H9 (cell line): ENCODE data around the gene RBFA. TPM values are rescaled to one million over a fixed set of nuclear protein-coding genes. Genes with fewer than 3 reads are reported as not detected.

ENCODE experiments used
- DNase-seq: peaks from one replicate; pipeline ENCODE4 v3.0.0-alpha.2; 2017
- H2AFZ ChIP-seq: one replicate; pipeline ENCODE4 v1.6.1; 2013; ENCODE audit warnings: mild to moderate bottlenecking, low read length, control low read depth, moderate library complexity
- H2AK5ac ChIP-seq: 2 replicates; pipeline ENCODE4 v1.6.1; 2013; ENCODE audit warnings: low read length, control low read depth, mixed read lengths; ENCODE audit not compliant: insufficient read length
- H2BK120ac ChIP-seq: one replicate; pipeline ENCODE4 v1.6.1; 2013; ENCODE audit warnings: low read depth, mild to moderate bottlenecking, low read length, control low read depth, inconsistent platforms; ENCODE audit not compliant: poor library complexity, severe bottlenecking
- H2BK12ac ChIP-seq: 2 replicates; pipeline ENCODE4 v1.6.1; 2013; ENCODE audit warnings: low read length, control low read depth, mixed read lengths, low read depth; ENCODE audit not compliant: insufficient read length
- H2BK15ac ChIP-seq: 2 replicates; pipeline ENCODE4 v1.6.1; 2013; ENCODE audit warnings: low read depth, low read length, control low read depth
- H2BK20ac ChIP-seq: one replicate; pipeline ENCODE4 v1.6.1; 2013; ENCODE audit warnings: low read depth, mild to moderate bottlenecking, low read length, control low read depth, inconsistent platforms; ENCODE audit not compliant: poor library complexity, severe bottlenecking
- H2BK5ac ChIP-seq: 2 replicates; pipeline ENCODE4 v1.6.1; 2013; ENCODE audit warnings: low read length, control low read depth, mixed read lengths; ENCODE audit not compliant: insufficient read length
- H3K14ac ChIP-seq: 2 replicates; pipeline ENCODE4 v1.6.1; 2013; ENCODE audit warnings: low read length, control low read depth; ENCODE audit not compliant: insufficient read depth
- H3K18ac ChIP-seq: 2 replicates; pipeline ENCODE4 v1.6.1; 2013; ENCODE audit warnings: low read depth, mild to moderate bottlenecking, mixed read lengths, low read length, control low read depth; ENCODE audit not compliant: insufficient read length
- H3K23ac ChIP-seq: 2 replicates; pipeline ENCODE4 v1.6.1; 2013; ENCODE audit warnings: low read length, control low read depth, mixed read lengths, low read depth; ENCODE audit not compliant: insufficient read length
- H3K23me2 ChIP-seq: 2 replicates; pipeline ENCODE4 v1.6.1; 2013; ENCODE audit warnings: low read depth, mild to moderate bottlenecking, mixed read lengths, low read length, control low read depth; ENCODE audit not compliant: insufficient read length, poor library complexity, severe bottlenecking
- H3K27ac ChIP-seq: 2 replicates; pipeline ENCODE4 v1.5.1; 2013; ENCODE audit warnings: low read length, control low read depth, mixed read lengths, low read depth; ENCODE audit not compliant: insufficient read length
- H3K27me3 ChIP-seq: 2 replicates; pipeline ENCODE4 v1.6.1; 2013; ENCODE audit warnings: low read length, control low read depth, inconsistent platforms; ENCODE audit not compliant: insufficient read depth
- H3K4ac ChIP-seq: 2 replicates; pipeline ENCODE4 v1.6.1; 2013; ENCODE audit warnings: low read depth, mild to moderate bottlenecking, control low read depth, inconsistent platforms, low read length, moderate library complexity
- H3K4me1 ChIP-seq: 2 replicates; pipeline ENCODE4 v1.6.1; 2013; ENCODE audit warnings: low read length, control low read depth, inconsistent platforms; ENCODE audit not compliant: insufficient read depth
- H3K4me2 ChIP-seq: 2 replicates; pipeline ENCODE4 v1.6.1; 2013; ENCODE audit warnings: low read length, control low read depth, mixed read lengths; ENCODE audit not compliant: insufficient read length, insufficient read depth
- H3K56ac ChIP-seq: 2 replicates; pipeline ENCODE4 v1.6.1; 2013; ENCODE audit warnings: low read depth, mild to moderate bottlenecking, mixed read lengths, low read length, control low read depth; ENCODE audit not compliant: insufficient read length
- H3K79me1 ChIP-seq: 2 replicates; pipeline ENCODE4 v1.6.1; 2013; ENCODE audit warnings: low read depth, mild to moderate bottlenecking, moderate library complexity, low read length, control low read depth, inconsistent platforms; ENCODE audit not compliant: insufficient read depth, poor library complexity, severe bottlenecking
- H3K79me2 ChIP-seq: 2 replicates; pipeline ENCODE4 v1.6.1; 2013; ENCODE audit warnings: low read length, control low read depth, inconsistent platforms; ENCODE audit not compliant: insufficient read depth
- H3K9ac ChIP-seq: 2 replicates; pipeline ENCODE4 v1.6.1; 2013; ENCODE audit warnings: low read length, control low read depth, mixed read lengths; ENCODE audit not compliant: insufficient read length; ENCODE audit errors: extremely low read depth
- H3K9me3 ChIP-seq: one replicate; pipeline ENCODE4 v1.6.1; 2013; ENCODE audit warnings: low read depth, low read length, inconsistent platforms; ENCODE audit not compliant: control insufficient read depth
- H3T11ph ChIP-seq: one replicate; pipeline ENCODE4 v1.6.1; 2013; ENCODE audit warnings: mild to moderate bottlenecking, low read length, control low read depth, inconsistent platforms
- H4K20me1 ChIP-seq: one replicate; pipeline ENCODE4 v1.6.1; 2013; ENCODE audit not compliant: control insufficient read depth, insufficient read length, insufficient read depth
- H4K5ac ChIP-seq: 2 replicates; pipeline ENCODE4 v1.6.1; 2013; ENCODE audit warnings: low read depth, mild to moderate bottlenecking, mixed read lengths, low read length, control low read depth; ENCODE audit not compliant: insufficient read length
- H4K8ac ChIP-seq: replicated peaks from 2 replicates; pipeline ENCODE4 v1.6.1; 2013; ENCODE audit warnings: low read length, control low read depth, mixed read lengths, low read depth; ENCODE audit not compliant: insufficient read length
- H4K91ac ChIP-seq: 2 replicates; pipeline ENCODE4 v1.6.1; 2013; ENCODE audit warnings: low read depth, mild to moderate bottlenecking, moderate library complexity, mixed read lengths, low read length, control low read depth; ENCODE audit not compliant: insufficient read length
- H3K27ac Mint-ChIP-seq, 3 experiments: 2 replicates in 2 of 3; 3 replicates in 1 of 3; pipeline ENCODE4 v1.8.0; 2020 to 2021; ENCODE audit warnings: mixed read lengths in 3 of 3, mild to moderate bottlenecking in 1 of 3, moderate library complexity in 1 of 3
- H3K27me3 Mint-ChIP-seq: 2 replicates; pipeline ENCODE4 v1.8.0; 2021; ENCODE audit warnings: low read depth, mild to moderate bottlenecking, moderate library complexity, mixed read lengths
- H3K36me3 Mint-ChIP-seq, 3 experiments: 2 replicates in 2 of 3; 3 replicates in 1 of 3; pipeline ENCODE4 v1.8.0; 2020 to 2021; ENCODE audit warnings: low read depth in 3 of 3, mixed read lengths in 3 of 3; ENCODE audit not compliant: insufficient read depth in 1 of 3
- H3K4me1 Mint-ChIP-seq, 2 experiments: 2 replicates each; pipeline ENCODE4 v1.8.0; 2020; ENCODE audit warnings: mixed read lengths in 2 of 2
- H3K4me3 Mint-ChIP-seq, 2 experiments: 2 replicates in 1 of 2; 3 replicates in 1 of 2; pipeline ENCODE4 v1.8.0; 2020 to 2021; ENCODE audit warnings: mild to moderate bottlenecking in 2 of 2, mixed read lengths in 2 of 2, moderate library complexity in 1 of 2
- H3K9me3 Mint-ChIP-seq, 2 experiments: 2 replicates in 1 of 2; 3 replicates in 1 of 2; pipeline ENCODE4 v1.8.0; 2020; ENCODE audit warnings: mild to moderate bottlenecking in 2 of 2, mixed read lengths in 2 of 2, moderate library complexity in 1 of 2
- CTCF ChIP-seq: fragments of 200-600 bp; sonication (generic); conservative IDR thresholded peaks from 3 replicates; pipeline ENCODE4 v1.8.0; 2021; ENCODE audit warnings: antibody characterized with exemption, mild to moderate bottlenecking
- WGBS: extraction: QIAGEN DNeasy Blood & Tissue Kit; methylation state at CpG from one replicate; pipeline ENCODE4 v1.1.7; 2013; ENCODE audit warnings: missing lambda C conversion rate, low lambda C conversion rate, mixed read lengths; ENCODE audit not compliant: insufficient read length; ENCODE audit errors: extremely low coverage; 5-methylcytosine and 5-hydroxymethylcytosine counted together
- total RNA-seq: library from RNA; stranded (reverse); gene quantifications from 2 replicates; pipeline ENCODE4 v1.2.1, GENCODE V29; 2021

The RBFA gene
- total RNA-seq, 1 experiment from 2014 or later: 42.5 TPM

GRCh38 chr18:80040515-80040914, 6.3 kb downstream of the RBFA start:
- TF ChIP-seq CTCF: no peak
- Histone ChIP-seq H3K27me3 (no peaks in the 10 kb centered on the region), H2BK15ac (no peak overlapping the region), H3K14ac (no peak overlapping the region), H4K8ac (no peak overlapping the region), H2BK120ac (no peak overlapping the region), H4K5ac (no peak overlapping the region), H3K4me2 (no peak overlapping the region), H3K4me1 (peaks cover 3% of the 10 kb centered on the region; the same call in 1 of the 2 replicates), H3K79me1 (no peaks in the 10 kb centered on the region), H2BK12ac (no peak overlapping the region), H3K9me3 (no peaks in the 10 kb centered on the region), H3K18ac (no peak overlapping the region), H2BK5ac (no peak overlapping the region), H3K4ac (no peak overlapping the region), H3T11ph (no peak overlapping the region), H4K91ac (no peak overlapping the region), H3K27ac (no peak overlapping the region), H3K23me2 (no peaks in the 10 kb centered on the region), H3K79me2 (peaks cover 2% of the 10 kb centered on the region; the same call in 1 of the 2 replicates), H3K23ac (no peak overlapping the region), H2AK5ac (no peak overlapping the region), H4K20me1 (no peaks in the 10 kb centered on the region), H2AFZ (no peak overlapping the region), H3K56ac (no peak overlapping the region), H3K9ac (no peak overlapping the region), H2BK20ac (no peak overlapping the region)
- Mint-ChIP-seq H3K27me3 (no peaks in the 10 kb centered on the region), H3K4me1 (peaks cover 10% of the 10 kb centered on the region in 2 experiments), H3K36me3 (peaks cover 34 to 67% (median 61%) of the 10 kb centered on the region in 3 experiments; a peak in 6 of 7 replicates), H3K9me3 (no peaks in the 10 kb centered on the region), H3K27ac (no peak overlapping the region), H3K4me3 (no peak overlapping the region)
- no CpG with 5 or more reads among the region's 3 CpGs for WGBS
- no peak for DNase-seq
